ENCODE data around the gene IGSF10.

The IGSF10 gene

GRCh38 chr3:151459358-151459757 is 1.5 kb downstream of the IGSF10 start:
- no peak for DNase-seq

- no peak for DNase-seq
Observed at GRCh38 chr3:151456065-151456464, 4.8 kb downstream of the IGSF10 start.

- DNase-seq: no peak
Observed at GRCh38 chr3:151452841-151453240, 8.0 kb downstream of the IGSF10 start.

- no peak for DNase-seq
Observed at GRCh38 chr3:151452368-151452767, 8.5 kb downstream of the IGSF10 start.

- DNase-seq: no peak
Observed at GRCh38 chr3:151446002-151446340, 14.9 kb downstream of the IGSF10 start.

GRCh38 chr3:151445273-151446001 is 15.4 kb downstream of the IGSF10 start:
- DNase-seq: peak; percentile 36

GRCh38 chr3:151443583-151443982 is 17.3 kb downstream of the IGSF10 start:
- DNase-seq: no peak

- no peak for DNase-seq
Observed at GRCh38 chr3:151440940-151441339, 19.9 kb downstream of the IGSF10 start.

- DNase-seq: no peak
Observed at GRCh38 chr3:151439652-151440125, 21.2 kb downstream of the IGSF10 start.

GRCh38 chr3:151437906-151438305 is 23.0 kb downstream of the IGSF10 start:
- DNase-seq: no peak

- no peak for DNase-seq
Observed at GRCh38 chr3:151436675-151437446, 24.0 kb downstream of the IGSF10 start.

- DNase-seq: no peak
Observed at GRCh38 chr3:151434151-151434890, 26.5 kb downstream of the IGSF10 start.

- no peak for DNase-seq
Observed at GRCh38 chr3:151432616-151433372, 28.1 kb downstream of the IGSF10 start.

GRCh38 chr3:151431940-151432339 is 28.9 kb downstream of the IGSF10 start:
- DNase-seq: no peak

- DNase-seq: no peak
Observed at GRCh38 chr3:151430821-151431484, 29.9 kb downstream of the IGSF10 start.

- DNase-seq: no peak
Observed at GRCh38 chr3:151428386-151428785, 32.5 kb downstream of the IGSF10 start.

- no peak for DNase-seq
Observed at GRCh38 chr3:151426341-151426657, 34.6 kb downstream of the IGSF10 start.

GRCh38 chr3:151425627-151426340 is 35.1 kb downstream of the IGSF10 start:
- DNase-seq: no peak

- no peak for DNase-seq
Observed at GRCh38 chr3:151423091-151423490, 37.8 kb downstream of the IGSF10 start.

- DNase-seq: no peak
Observed at GRCh38 chr3:151421938-151422337, 38.9 kb downstream of the IGSF10 start.

GRCh38 chr3:151419806-151420205 is 41.1 kb downstream of the IGSF10 start:
- no peak for DNase-seq

- no peak for DNase-seq
Observed at GRCh38 chr3:151415289-151415688, 45.6 kb downstream of the IGSF10 start.

All from CD4-positive, alpha-beta T cell treated with Interleukin-15 for 1 hour (primary cell).